ENCODE results near the gene MFAP5. TPM values are rescaled to one million over a fixed set of nuclear protein-coding genes. Genes with fewer than 3 reads are reported as not detected.

The MFAP5 gene
- total RNA-seq, 4 donors from 2014 or later = 1.2 to 51.7 (median 16.9) TPM

DNA sequence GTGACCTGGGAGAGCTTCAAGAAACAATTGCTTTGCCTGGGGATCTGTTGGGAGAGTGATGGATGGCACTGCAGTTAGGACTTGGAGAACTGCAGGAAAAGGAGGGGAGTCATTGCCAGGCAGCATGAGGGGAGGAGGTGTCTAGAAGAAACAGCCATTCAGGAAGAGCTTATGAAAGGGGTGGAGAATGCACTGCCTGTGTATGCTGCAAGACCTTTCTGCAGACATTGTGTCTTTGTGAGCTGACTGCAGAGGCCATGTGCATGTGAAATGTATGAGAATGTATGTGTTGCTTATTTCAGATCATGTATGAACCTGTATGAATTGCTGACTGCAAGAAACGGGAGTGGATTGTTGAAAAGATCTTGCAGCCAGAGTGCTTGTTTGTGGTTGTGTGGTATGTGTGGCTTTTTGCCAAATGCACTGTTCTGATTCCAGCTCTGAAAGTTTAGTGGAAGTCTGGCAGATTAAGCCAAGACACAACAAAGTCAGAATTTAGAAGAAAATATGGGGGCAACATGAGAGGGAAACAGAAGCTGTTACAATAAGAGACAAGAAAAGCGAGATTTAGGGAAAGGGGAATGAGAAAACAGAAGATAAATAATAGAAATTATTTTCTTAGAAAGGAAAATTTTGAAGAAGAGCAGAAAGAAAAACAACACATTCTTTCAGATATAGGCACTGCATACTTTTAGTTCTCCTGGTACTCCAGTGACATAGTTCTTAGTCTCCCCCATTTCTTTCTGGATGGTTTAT is 25.4 kb upstream of the MFAP5 start:
- no peaks in the 10 kb centered on the region for H3K36me3 ChIP-seq
- TF ChIP-seq, protein P1, sequence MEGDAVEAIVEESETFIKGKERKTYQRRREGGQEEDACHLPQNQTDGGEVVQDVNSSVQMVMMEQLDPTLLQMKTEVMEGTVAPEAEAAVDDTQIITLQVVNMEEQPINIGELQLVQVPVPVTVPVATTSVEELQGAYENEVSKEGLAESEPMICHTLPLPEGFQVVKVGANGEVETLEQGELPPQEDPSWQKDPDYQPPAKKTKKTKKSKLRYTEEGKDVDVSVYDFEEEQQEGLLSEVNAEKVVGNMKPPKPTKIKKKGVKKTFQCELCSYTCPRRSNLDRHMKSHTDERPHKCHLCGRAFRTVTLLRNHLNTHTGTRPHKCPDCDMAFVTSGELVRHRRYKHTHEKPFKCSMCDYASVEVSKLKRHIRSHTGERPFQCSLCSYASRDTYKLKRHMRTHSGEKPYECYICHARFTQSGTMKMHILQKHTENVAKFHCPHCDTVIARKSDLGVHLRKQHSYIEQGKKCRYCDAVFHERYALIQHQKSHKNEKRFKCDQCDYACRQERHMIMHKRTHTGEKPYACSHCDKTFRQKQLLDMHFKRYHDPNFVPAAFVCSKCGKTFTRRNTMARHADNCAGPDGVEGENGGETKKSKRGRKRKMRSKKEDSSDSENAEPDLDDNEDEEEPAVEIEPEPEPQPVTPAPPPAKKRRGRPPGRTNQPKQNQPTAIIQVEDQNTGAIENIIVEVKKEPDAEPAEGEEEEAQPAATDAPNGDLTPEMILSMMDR (IDR thresholded peaks at IDR 0.05) = no peak
- TF ChIP-seq POLR2A (IDR thresholded peaks at IDR 0.05) = no peak
- no peak for DNase-seq
- WGBS, 2 donors = 19 to 29% methylated on average over 2 of the region's 2 CpGs
- peaks cover 14 to 36% (median 24%) of the 10 kb centered on the region in 3 donors for H3K4me1 ChIP-seq
- intact Hi-C loops (cut with DNase I) = loop anchor here (10.0 kb wide), 2 partner anchors 207 to 357 kb away; no protein-coding TSS in a partner anchor
- no peaks in the 10 kb centered on the region for H3K9me3 ChIP-seq
- peak overlapping the region in 3 of 4 donors; percentile 51 to 68 (median 61) for H3K27ac ChIP-seq
- no peaks in the 10 kb centered on the region for H3K27me3 ChIP-seq
- H3K4me3 ChIP-seq = no peak overlapping the region

DNA sequence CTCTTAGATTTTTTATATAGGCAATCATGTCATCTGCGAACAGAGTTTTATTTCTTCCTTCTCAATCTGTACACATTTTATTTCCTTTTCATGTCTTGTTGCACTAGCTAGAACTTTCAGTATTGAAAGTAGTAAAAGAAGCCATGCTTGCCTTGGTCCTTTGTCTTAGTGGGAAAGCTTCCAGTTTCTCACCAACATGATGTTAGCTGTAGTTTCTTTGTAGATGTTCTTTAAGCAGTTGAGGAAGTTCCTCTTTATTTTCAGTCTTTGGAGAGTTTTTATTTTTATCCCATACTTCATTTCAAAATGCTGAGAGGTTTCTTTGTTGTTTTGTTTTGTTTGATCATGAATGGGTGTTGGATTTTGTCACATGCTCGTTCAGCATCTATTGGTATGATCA is 22.4 kb upstream of the MFAP5 start:
- Histone ChIP-seq H3K27me3 (no peaks in the 10 kb centered on the region), H3K27ac (no peak overlapping the region), H3K36me3 (no peaks in the 10 kb centered on the region), H3K4me3 (no peak overlapping the region), H3K4me1 (peaks cover 16 to 45% (median 17%) of the 10 kb centered on the region in 3 donors), H3K9me3 (no peaks in the 10 kb centered on the region)
- intact Hi-C loops (cut with DNase I) = loop anchor here (10.0 kb wide), 2 partner anchors 210 to 360 kb away; no protein-coding TSS in a partner anchor
- TF ChIP-seq, protein P1 (IDR thresholded peaks at IDR 0.05) = no peak
- TF ChIP-seq POLR2A (IDR thresholded peaks at IDR 0.05) = no peak
- WGBS, 2 donors = 67 to 71% methylated on average over 2 of the region's 2 CpGs
- DNase-seq = no peak

DNA sequence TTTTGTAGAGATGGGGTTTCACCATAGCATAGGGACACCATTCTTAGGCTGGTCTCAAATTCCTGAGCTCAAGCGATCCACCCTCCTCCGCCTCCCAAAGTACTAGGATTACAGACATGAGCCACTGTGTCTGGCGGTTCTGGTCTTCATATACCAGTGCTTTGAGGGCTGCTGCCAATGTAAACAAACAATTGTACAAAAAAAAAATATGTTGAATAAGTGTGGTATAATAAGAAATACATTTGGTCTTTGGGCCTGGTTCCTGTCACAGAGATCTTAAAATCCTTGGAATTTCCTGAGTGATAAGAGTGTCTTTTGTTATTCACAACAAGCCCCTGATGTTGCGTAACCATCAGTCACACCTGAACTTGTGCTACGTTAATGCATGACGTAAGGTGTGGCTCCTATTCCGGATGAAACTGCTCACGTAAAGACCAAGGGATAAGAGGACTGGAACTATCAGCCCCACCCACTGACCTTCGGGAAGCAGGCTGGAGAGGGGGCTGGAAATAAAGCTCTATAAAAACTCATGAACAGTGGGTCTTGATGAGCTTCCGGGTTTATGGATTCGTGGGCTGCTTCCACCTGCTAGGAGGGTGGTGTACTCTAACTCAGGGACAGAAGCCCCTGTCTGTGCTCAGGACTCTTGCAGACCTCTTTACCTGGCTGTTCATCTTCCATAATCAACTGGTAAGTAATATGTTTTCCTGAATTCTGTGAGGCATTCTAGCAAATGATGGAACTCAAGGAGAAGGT is 18.7 kb upstream of the MFAP5 start:
- no peaks in the 10 kb centered on the region for H3K27me3 ChIP-seq
- 30 to 37% methylated on average over 11 of the region's 11 CpGs for whole genome bisulfite sequencing, 2 donors
- peak overlapping the region in 1 of 4 donors; percentile 41 for H3K4me3 ChIP-seq
- DNase-seq = no peak
- H3K36me3 ChIP-seq = no peaks in the 10 kb centered on the region
- H3K9me3 ChIP-seq = no peaks in the 10 kb centered on the region
- TF ChIP-seq, protein P1 (IDR thresholded peaks at IDR 0.05) = no peak
- TF ChIP-seq POLR2A (IDR thresholded peaks at IDR 0.05) = no peak
- intact Hi-C loops (cut with DNase I) = loop anchor here (10.0 kb wide), 2 partner anchors 213 to 363 kb away; no protein-coding TSS in a partner anchor
- peaks cover 0 to 22% (median 3%) of the 10 kb centered on the region in 3 donors for H3K4me1 ChIP-seq
- H3K27ac ChIP-seq = peak overlapping the region; percentile 9 to 68 (median 30)

DNA sequence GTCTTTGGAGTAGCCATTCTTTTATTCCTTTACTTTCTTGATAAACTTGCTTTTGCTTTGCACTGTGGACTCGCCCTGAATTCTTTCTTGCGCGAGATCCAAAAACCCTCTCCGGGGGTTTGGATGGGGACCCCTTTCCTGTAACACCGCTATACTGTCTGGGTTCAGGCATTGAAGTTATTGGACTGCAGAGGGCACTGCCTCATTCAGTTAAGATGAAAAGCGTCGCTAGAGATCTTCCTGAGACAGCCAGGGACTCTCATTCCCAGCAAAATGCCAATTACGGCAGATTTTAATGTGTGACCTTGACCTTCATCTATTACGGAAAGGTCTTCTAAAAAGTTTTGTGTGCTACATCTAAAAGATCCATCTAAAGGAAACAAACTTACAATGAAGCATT is 17.9 kb upstream of the MFAP5 start:
- H3K9me3 ChIP-seq = no peaks in the 10 kb centered on the region
- peaks cover 0 to 22% (median 3%) of the 10 kb centered on the region in 3 donors for H3K4me1 ChIP-seq
- peak overlapping the region in 1 of 4 donors; percentile 17 for H3K27ac ChIP-seq
- WGBS, 2 donors = 76 to 79% methylated on average over 9 of the region's 9 CpGs
- H3K27me3 ChIP-seq = no peaks in the 10 kb centered on the region
- no peaks in the 10 kb centered on the region for H3K36me3 ChIP-seq
- DNase-seq = no peak
- TF ChIP-seq, protein P1 (IDR thresholded peaks at IDR 0.05) = no peak
- no peak for TF ChIP-seq POLR2A (IDR thresholded peaks at IDR 0.05)
- intact Hi-C loops (cut with DNase I) = loop anchor here (10.0 kb wide), 2 partner anchors 214 to 364 kb away; no protein-coding TSS in a partner anchor
- no peak overlapping the region for H3K4me3 ChIP-seq

Data from esophagus squamous epithelium (tissue), 5 donors.